ENCODE data around the gene ODF2.

Gene ODF2

GRCh38 chr9:128497824-128498610 is 42.2 kb downstream of the ODF2 start:
- TF ChIP-seq ISL1 (CRISPR knock-in tag; IDR thresholded peaks at IDR 0.05) (no peak), CREB5 (CRISPR knock-in tag; IDR thresholded peaks at IDR 0.05; ENCODE audit: low read depth) (no peak), POU6F1 (CRISPR knock-in tag; IDR thresholded peaks at IDR 0.05; ENCODE audit: borderline replicate concordance, low read depth) (no peak), SNAI2 (CRISPR knock-in tag; IDR thresholded peaks at IDR 0.05) (no peak), PATZ1 (CRISPR knock-in tag; IDR thresholded peaks at IDR 0.05; ENCODE audit: borderline replicate concordance) (no peak), TOX (CRISPR knock-in tag; IDR thresholded peaks at IDR 0.05; ENCODE audit: borderline replicate concordance) (no peak)
- ATAC-seq, result no peak; the same call in 2 of the 3 replicates

- TF ChIP-seq BACH2 (CRISPR knock-in tag; IDR thresholded peaks at IDR 0.05; ENCODE audit: borderline replicate concordance), result no peak
- no peak for TF ChIP-seq TSHZ2 (CRISPR knock-in tag; IDR thresholded peaks at IDR 0.05)
- TF ChIP-seq ARNTL (CRISPR knock-in tag; IDR thresholded peaks at IDR 0.05; ENCODE audit: borderline replicate concordance, low read depth), result no peak
- no peak for TF ChIP-seq ZNF70 (CRISPR knock-in tag; IDR thresholded peaks at IDR 0.05)
- no peak for TF ChIP-seq CSRNP3 (CRISPR knock-in tag; IDR thresholded peaks at IDR 0.05)
- no peak for TF ChIP-seq PATZ1 (CRISPR knock-in tag; IDR thresholded peaks at IDR 0.05; ENCODE audit: borderline replicate concordance)
- TF ChIP-seq OSR1 (CRISPR knock-in tag; IDR thresholded peaks at IDR 0.05), result no peak
- TF ChIP-seq ZFP30 (CRISPR knock-in tag; IDR thresholded peaks at IDR 0.05), result no peak
- ATAC-seq, result no peak
Observed at GRCh38 chr9:128498911-128499310, 43.1 kb downstream of the ODF2 start.

GRCh38 chr9:128499920-128500319 is 44.1 kb downstream of the ODF2 start:
- no peak for ATAC-seq
- TF ChIP-seq ZNF565 (CRISPR knock-in tag; conservative IDR thresholded peaks at IDR 0.05; ENCODE audit: low read depth) (no peak), ARNTL (CRISPR knock-in tag; IDR thresholded peaks at IDR 0.05; ENCODE audit: borderline replicate concordance, low read depth) (no peak), ISL1 (CRISPR knock-in tag; IDR thresholded peaks at IDR 0.05) (no peak), SNAI2 (CRISPR knock-in tag; IDR thresholded peaks at IDR 0.05) (no peak), ZNF8 (CRISPR knock-in tag; IDR thresholded peaks at IDR 0.05) (no peak), ZFP30 (CRISPR knock-in tag; IDR thresholded peaks at IDR 0.05) (no peak), POU6F1 (CRISPR knock-in tag; IDR thresholded peaks at IDR 0.05; ENCODE audit: borderline replicate concordance, low read depth) (no peak), ZFP3 (CRISPR knock-in tag; IDR thresholded peaks at IDR 0.05) (no peak), TSHZ2 (CRISPR knock-in tag; IDR thresholded peaks at IDR 0.05) (no peak), GLIS3 (CRISPR knock-in tag; IDR thresholded peaks at IDR 0.05) (no peak), CREB5 (CRISPR knock-in tag; IDR thresholded peaks at IDR 0.05; ENCODE audit: low read depth) (no peak), ESRRG (CRISPR knock-in tag; IDR thresholded peaks at IDR 0.05) (no peak), ZNF70 (CRISPR knock-in tag; IDR thresholded peaks at IDR 0.05) (no peak)
